K562 (cell line): ENCODE measurements around the gene CST9L. TPM values are rescaled to one million over a fixed set of nuclear protein-coding genes. Genes with fewer than 3 reads are reported as not detected.
"Not testable (repeated sequence)": the region's sequence is repeated elsewhere in the genome, so short reads cannot be mapped to it uniquely, and the experiment has no call there.

ENCODE experiments used
- ATAC-seq: fragments of 200-7000 bp; cut with Tn5 transposase; 3 replicates; pipeline ENCODE4 v1.9.1; 2020; ENCODE audit warnings: moderate library complexity
- BruUV-seq: library from RNA; stranded (reverse); fragments of 400-500 nt; replicated peaks from 2 replicates; lab custom pipeline; 2021; lab: Mats Ljungman, UMichigan
- CTCF ChIA-PET: fragments of 300-600 bp; formaldehyde crosslinking; extraction: SDS; loops from one replicate; lab custom pipeline; 2021; ENCODE audit warnings: low intra/inter-chr PET ratio; lab: Yijun Ruan, JAX
- POLR2A ChIA-PET: fragments of 300-600, 350-650 bp; sonication (Branson Sonifier 250); formaldehyde crosslinking; extraction: SDS; loops from one replicate; lab custom pipeline; 2021; ENCODE audit warnings: antibody characterized with exemption, inconsistent platforms; lab: Yijun Ruan, JAX
- DNase-seq, 4 experiments: peaks; one replicate each; pipeline versions ENCODE4 v3.0.0 to v3.0.0-alpha.2; 2011 to 2018; ENCODE audit warnings: low spot score in 3 of 4, mixed read lengths in 3 of 4; ENCODE audit errors: extremely low read depth in 1 of 4
- FAIRE-seq: peaks from 2 replicates; lab custom pipeline; 2011; peaks lifted over from hg19 to GRCh38; lab: Jason Lieb, UNC
- H2AFZ ChIP-seq: 2 replicates; pipeline ENCODE4 v1.6.0; 2011; ENCODE audit warnings: low read depth, low read length, control low read depth, inconsistent platforms
- H3K27ac ChIP-seq: fragments of 200-600 bp; 3 replicates; pipeline ENCODE4 v1.8.0; 2011; ENCODE audit warnings: low read depth, mild to moderate bottlenecking, control low read depth, inconsistent platforms, low read length, moderate library complexity, mixed read lengths; ENCODE audit errors: extremely low read depth
- H3K27me3 ChIP-seq, 2 experiments: fragments of 300-600 bp in 1 of 2; 2 replicates in 1 of 2; 3 replicates in 1 of 2; pipeline versions ENCODE4 v1.6.0 to v1.8.0; 2011; ENCODE audit warnings: inconsistent platforms in 2 of 2, low read length in 2 of 2, mild to moderate bottlenecking in 1 of 2, mixed read lengths in 1 of 2, moderate library complexity in 1 of 2; ENCODE audit not compliant: control insufficient read depth in 2 of 2, insufficient read depth in 2 of 2
- H3K36me3 ChIP-seq: fragments of 300-600 bp; 3 replicates; pipeline ENCODE4 v1.8.0; 2011; ENCODE audit warnings: mild to moderate bottlenecking, low read length, inconsistent platforms; ENCODE audit not compliant: control insufficient read depth, insufficient read depth
- H3K4me1 ChIP-seq, 2 experiments: fragments of 200-600 bp in 1 of 2; replicated peaks in 1 of 2; 2 replicates in 1 of 2; 3 replicates in 1 of 2; pipeline versions ENCODE4 v1.5.1 to v1.8.0; 2011; ENCODE audit warnings: inconsistent platforms in 2 of 2, low read length in 2 of 2, mild to moderate bottlenecking in 1 of 2, mixed read lengths in 1 of 2, moderate library complexity in 1 of 2; ENCODE audit not compliant: control insufficient read depth in 2 of 2, insufficient read depth in 2 of 2
- H3K4me2 ChIP-seq: 2 replicates; pipeline ENCODE4 v1.6.1; 2011; ENCODE audit warnings: low read length, control low read depth, inconsistent platforms, mixed read lengths; ENCODE audit not compliant: insufficient read depth
- H3K4me3 ChIP-seq: fragments of 200-600 bp; sonication (generic), shearing (Covaris generic); 2 replicates; pipeline ENCODE4 v1.5.1; 2016; ENCODE audit warnings: control low read depth, inconsistent platforms
- H3K79me2 ChIP-seq: fragments of 200-600 bp; 3 replicates; pipeline ENCODE4 v1.8.0; 2011; ENCODE audit warnings: low read length, inconsistent platforms; ENCODE audit not compliant: control insufficient read depth, insufficient read depth
- H3K9ac ChIP-seq, 2 experiments: 2 replicates each; pipeline versions ENCODE4 v1.6.0 to v1.6.1; 2011; ENCODE audit warnings: low read depth in 2 of 2, low read length in 2 of 2, control low read depth in 1 of 2, inconsistent platforms in 1 of 2, mild to moderate bottlenecking in 1 of 2, mixed read lengths in 1 of 2; ENCODE audit not compliant: insufficient read depth in 1 of 2
- H3K9me1 ChIP-seq: one replicate; pipeline ENCODE4 v1.6.0; 2011; ENCODE audit warnings: inconsistent platforms, mild to moderate bottlenecking, low read length, moderate library complexity; ENCODE audit not compliant: control insufficient read depth, insufficient read depth
- H3K9me3 ChIP-seq: replicated peaks from 2 replicates; pipeline ENCODE4 v1.5.1; 2011; ENCODE audit warnings: low read depth, low read length, inconsistent platforms; ENCODE audit not compliant: control insufficient read depth, insufficient read depth
- H4K20me1 ChIP-seq: replicated peaks from 2 replicates; pipeline ENCODE4 v1.6.1; 2011; ENCODE audit warnings: low read length, inconsistent platforms, mixed read lengths; ENCODE audit not compliant: control insufficient read depth, insufficient read depth
- C11orf30 ChIP-seq: fragments of 450-650 bp; IDR thresholded peaks from 2 replicates; pipeline ENCODE4 v1.6.1; 2016; ENCODE audit warnings: low read depth, mild to moderate bottlenecking
- CEBPG ChIP-seq, 3 experiments: fragments of 200-800 bp in 1 of 3; sonication (Bioruptor generic) in 1 of 3; sonication (generic) in 1 of 3; formaldehyde crosslinking in 1 of 3; IDR thresholded peaks in 2 of 3; conservative IDR thresholded peaks in 1 of 3; 2 replicates each; pipeline versions ENCODE4 v1.6.1 to v1.8.0; 2016 to 2022; ENCODE audit warnings: missing compliant biosample characterization in 2 of 3, missing genetic modification characterization in 2 of 3, mild to moderate bottlenecking in 1 of 3, missing genetic modification reagents in 1 of 3
- DLX4 ChIP-seq: fragments of 250-450 bp; sonication (Bioruptor Pico); IDR thresholded peaks from 2 replicates; pipeline ENCODE4 v1.6.1; 2021; ENCODE audit warnings: mild to moderate bottlenecking
- EGR1 ChIP-seq: fragments of 450-650 bp; conservative IDR thresholded peaks from 2 replicates; pipeline ENCODE4 v1.6.1; 2017; ENCODE audit warnings: mild to moderate bottlenecking
- IRF9 ChIP-seq: fragments of 450-650 bp; IDR thresholded peaks from 2 replicates; pipeline ENCODE4 v1.6.1; 2016; ENCODE audit warnings: missing biosample characterization, missing genetic modification characterization
- MAFF ChIP-seq: IDR thresholded peaks from 2 replicates; pipeline ENCODE4 v1.6.1; 2012; ENCODE audit warnings: low read length, improper control_type of control experiment
- MAFG ChIP-seq: fragments of 450-650 bp; conservative IDR thresholded peaks from 2 replicates; pipeline ENCODE4 v1.6.1; 2016; ENCODE audit warnings: missing genetic modification characterization, missing compliant biosample characterization
- NFE2 ChIP-seq: IDR thresholded peaks from 2 replicates; pipeline ENCODE4 v1.6.1; 2014; ENCODE audit warnings: antibody characterized with exemption, low read depth
- PHF21A ChIP-seq: fragments of 450-650 bp; IDR thresholded peaks from 2 replicates; pipeline ENCODE4 v1.6.1; 2017; ENCODE audit warnings: low read depth, borderline replicate concordance
- PHTF2 ChIP-seq: fragments of 250-450 bp; sonication (Bioruptor Pico); IDR thresholded peaks from 2 replicates; pipeline ENCODE4 v1.5.0; 2021; ENCODE audit warnings: mild to moderate bottlenecking
- PKNOX1 ChIP-seq: fragments of 450-650 bp; IDR thresholded peaks from 2 replicates; pipeline ENCODE4 v1.6.1; 2016
- ZNF316 ChIP-seq: fragments of 450-650 bp; IDR thresholded peaks from 2 replicates; pipeline ENCODE4 v1.6.1; 2016
- WGBS: fragments of 100-300 bp; shearing (Covaris generic); methylation state at CpG from one replicate; pipeline ENCODE4 v1.1.6; 2016; ENCODE audit warnings: low coverage, mixed read lengths; ENCODE audit not compliant: insufficient coverage; ENCODE audit errors: missing lambda C conversion rate; 5-methylcytosine and 5-hydroxymethylcytosine counted together
- in situ Hi-C: fragments of 300-500 bp; cut with MboI; formaldehyde crosslinking; loops from 4 replicates; pipeline ENCODE4 v1.15.0; 2018; ENCODE audit warnings: inconsistent platforms, mixed read lengths
- intact Hi-C: fragments of 100-400 bp; cut with micrococcal nuclease; formaldehyde crosslinking; loops from 2 replicates; pipeline ENCODE4 v1.14.2; 2022
- polyA plus RNA-seq, 8 experiments: library from polyadenylated mRNA; depleted of rRNA in 4 of 8; stranded (reverse) in 5 of 8; unstranded in 3 of 8; fragments of >200 nt; fragmentation: Nextera tagmentation in 2 of 8; fragmentation: Illumina TruSeq in 1 of 8; extraction: Ambion mirVana in 2 of 8; extraction: Trizol in 1 of 8; gene quantifications; 2 replicates each; pipeline versions ENCODE4 v1.2.1 to v1.2.3, GENCODE V29; 2011 to 2014; ENCODE audit warnings: inconsistent platforms in 1 of 8, missing spikeins in 1 of 8
- total RNA-seq, 7 experiments: library from RNA; depleted of rRNA in 6 of 7; stranded (reverse); fragments of >200 nt in 6 of 7; fragmentation: Illumina TruSeq in 2 of 7; extraction: Trizol in 2 of 7; gene quantifications; 2 replicates each; pipeline versions ENCODE4 v1.2.1 to v1.2.3, GENCODE V29; 2011 to 2021; ENCODE audit warnings: low replicate concordance in 1 of 7

Gene CST9L
- total and polyA plus RNA-seq, 9 of the 15 experiments (the other 6 are each of a cell fraction or from before 2014, with no cell fraction given): not detected

GRCh38 chr20:23581833-23582232 is 13.5 kb upstream of the CST9L start:
- CTCF ChIA-PET, in situ Hi-C loops, BruUV-seq, H3K4me3 ChIP-seq, H3K9me1 ChIP-seq, intact Hi-C loops, H3K27ac ChIP-seq, H3K4me1 ChIP-seq, H3K36me3 ChIP-seq, H3K79me2 ChIP-seq, H4K20me1 ChIP-seq, POLR2A ChIA-PET, H3K4me2 ChIP-seq, H3K9me3 ChIP-seq, H3K9ac ChIP-seq, H3K27me3 ChIP-seq: not testable (repeated sequence)
- 16% methylated on average over 9 of the region's 9 CpGs for WGBS
- peak; percentile 23 for FAIRE-seq
- DNase-seq: peak; percentile 20 to 53 (median 31)
- TF ChIP-seq NFE2: peak; percentile 67
- TF ChIP-seq MAFG: peak; percentile 35; the same call in 1 of the 2 replicates
- peak; percentile 47 for TF ChIP-seq ZNF316
- 0 out of 2 replicates have a peak, but pooled peaks have one; percentile 8 for TF ChIP-seq EGR1
- peak; percentile 21; the same call in 1 of the 2 replicates for TF ChIP-seq MAFF
- TF ChIP-seq C11orf30: peak; percentile 52; the same call in 1 of the 2 replicates
- 0 out of 2 replicates have a peak overlapping the region, but pooled peaks have one; percentile 62 for H2AFZ ChIP-seq
- ATAC-seq: peak; percentile 76

GRCh38 chr20:23574977-23575376 is 6.7 kb upstream of the CST9L start:
- no peaks in the 10 kb centered on the region; a peak in 2 of 5 replicates for H3K27me3 ChIP-seq
- TF ChIP-seq CEBPG (CRISPR knock-in tag; IDR thresholded peaks at IDR 0.05) (no peak), CEBPG (tag; conservative IDR thresholded peaks at IDR 0.05 in 1 of 2, IDR thresholded peaks at IDR 0.05 in 1 of 2) (no peak), PHF21A (no peak), IRF9 (tag) (no peak), PHTF2 (CRISPR knock-in tag) (no peak), PKNOX1 (no peak), DLX4 (CRISPR knock-in tag) (no peak), ZNF316 (0 out of 2 replicates have a peak, but pooled peaks have one; percentile 10)
- TF ChIP-seq, all 486 proteins: peak for 1
- H3K9me3 ChIP-seq: no peaks in the 10 kb centered on the region
- in situ Hi-C loops (no loop called here), intact Hi-C loops (no loop called here)
- no peak overlapping the region for H3K9ac ChIP-seq
- no peaks in the 10 kb centered on the region for H3K36me3 ChIP-seq
- H3K4me1 ChIP-seq: no peaks in the 10 kb centered on the region
- no peak overlapping the region for H3K4me3 ChIP-seq
- no peak overlapping the region for H3K27ac ChIP-seq
- no peak for DNase-seq
- no peak overlapping the region for H2AFZ ChIP-seq
- no peak for FAIRE-seq
- no TSS peak for BruUV-seq
- H3K79me2 ChIP-seq: no peaks in the 10 kb centered on the region
- POLR2A ChIA-PET: no interaction called here
- no peaks in the 10 kb centered on the region for H3K9me1 ChIP-seq
- ATAC-seq: no peak
- H3K4me2 ChIP-seq: no peak overlapping the region
- CTCF ChIA-PET: no interaction called here
- H4K20me1 ChIP-seq: no peaks in the 10 kb centered on the region
